Measurements from ENCODE around the gene LRRC49.

GRCh38 chr15:70906842-70907241, 14.2 kb downstream of the LRRC49 start:
- no peak for TF ChIP-seq CTCF (conservative IDR thresholded peaks at IDR 0.05; ENCODE audit: low read depth in 2 of 2)
- TF ChIP-seq JUNB (IDR thresholded peaks at IDR 0.05; ENCODE audit: unreplicated experiment), result no peak
- TF ChIP-seq STAT1 (IDR thresholded peaks at IDR 0.05; ENCODE audit: unreplicated experiment), result no peak
- no peak for TF ChIP-seq REST (IDR thresholded peaks at IDR 0.05; ENCODE audit: unreplicated experiment)
- TF ChIP-seq POLR2AphosphoS5 (IDR thresholded peaks at IDR 0.05; ENCODE audit: low read depth), result no peak

All from GM23338 (cell line).